Stomach (tissue), 9 donors: ENCODE data around the gene GNG7. TPM values are rescaled to one million over a fixed set of nuclear protein-coding genes. Genes with fewer than 3 reads are reported as not detected.

Experiments
- DNase-seq, 2 donors: peaks; one replicate each; pipeline versions ENCODE4 v3.0.0 to v3.0.0-alpha.2; 2013 to 2019
- H3K27ac ChIP-seq, 5 donors: fragments of 200-600 bp in 4 of 5; sonication (generic) in 4 of 5; one replicate each; pipeline ENCODE4 v1.5.1; 2013 to 2019; ENCODE audit warnings: mild to moderate bottlenecking in 1 of 5, moderate library complexity in 1 of 5
- H3K27me3 ChIP-seq, 3 donors: fragments of 200-600 bp; sonication (generic); one replicate each; pipeline ENCODE4 v1.5.1; 2017 to 2019; ENCODE audit warnings: mixed run types in 1 of 3
- H3K36me3 ChIP-seq, 4 donors: fragments of 200-600 bp; sonication (generic); 1 replicate in 3 of 4; 2 replicates in 1 of 4; pipeline ENCODE4 v1.5.1; 2016 to 2019
- H3K4me1 ChIP-seq, 4 donors: fragments of 200-600 bp; sonication (generic); one replicate each; pipeline ENCODE4 v1.5.1; 2016 to 2019
- H3K4me3 ChIP-seq, 4 donors: fragments of 200-600 bp; sonication (generic) in 3 of 4; one replicate each; pipeline ENCODE4 v1.5.1; 2016 to 2019; ENCODE audit warnings: mild to moderate bottlenecking in 1 of 4
- H3K9me3 ChIP-seq, 4 donors: fragments of 200-600 bp; sonication (generic); one replicate each; pipeline ENCODE4 v1.5.1; 2016 to 2019
- CTCF ChIP-seq, 7 experiments: fragments of 450-650 bp in 4 of 7; fragments of 200-600 bp in 3 of 7; sonication (generic) in 3 of 7; IDR thresholded peaks; one replicate each; pipeline ENCODE4 v1.5.1; 2016 to 2019; ENCODE audit warnings: antibody characterized with exemption in 7 of 7, control low read depth in 2 of 7, mild to moderate bottlenecking in 1 of 7
- EP300 ChIP-seq: sonication (generic); formaldehyde crosslinking; IDR thresholded peaks from one replicate; pipeline ENCODE4 v1.6.1; 2017; ENCODE audit warnings: antibody characterized with exemption
- POLR2A ChIP-seq, 4 donors: fragments of 450-650 bp; IDR thresholded peaks; one replicate each; pipeline ENCODE4 v1.6.1; 2016; ENCODE audit warnings: antibody characterized with exemption in 4 of 4, control low read depth in 2 of 4, mild to moderate bottlenecking in 1 of 4, moderate library complexity in 1 of 4
- POLR2AphosphoS5 ChIP-seq, 3 donors: sonication (generic); formaldehyde crosslinking; IDR thresholded peaks; one replicate each; pipeline ENCODE4 v1.6.1; 2016; ENCODE audit warnings: antibody characterized with exemption in 3 of 3
- WGBS, 5 donors: extraction: QIAGEN DNeasy Blood & Tissue Kit in 3 of 5; methylation state at CpG; one replicate each; pipeline versions ENCODE4 v1.1.5 to v1.1.7; 2013 to 2018; 5-methylcytosine and 5-hydroxymethylcytosine counted together
- intact Hi-C: fragments of 100-400 bp; cut with DNase I; formaldehyde crosslinking; loops from one replicate; pipeline ENCODE4 v1.15.1; 2023; ENCODE audit warnings: low total_unique reads
- polyA plus RNA-seq, 3 donors: library from polyadenylated mRNA; stranded (reverse); fragments of 200-250 nt; gene quantifications; one replicate each; pipeline ENCODE4 v1.2.3, GENCODE V29; 2013
- total RNA-seq, 5 donors: library from RNA; depleted of rRNA; stranded (reverse); fragments of >200 nt; gene quantifications; one replicate each; pipeline versions ENCODE4 v1.1.0 to v1.2.3, GENCODE V29; 2014 to 2016
- donor health status: healthy with polysubstance abuse.
- donor health status: Bipolar disorder and iron deficiency.
- donor health status: healthy.

Gene GNG7
- total and polyA plus RNA-seq, 8 donors: 0.58 to 15.1 (median 4.3) TPM

GRCh38 chr19:2701361-2702169 lies 929 bp downstream of the GNG7 start:
- no peaks in the 10 kb centered on the region for H3K27me3 ChIP-seq
- WGBS, 5 donors: 6 to 8% (median 7%) methylated on average over 9 of the region's 9 CpGs
- no peak for TF ChIP-seq CTCF (IDR thresholded peaks at IDR 0.05)
- no peak for TF ChIP-seq POLR2AphosphoS5 (IDR thresholded peaks at IDR 0.05)
- no peak for TF ChIP-seq POLR2A (IDR thresholded peaks at IDR 0.05)
- TF ChIP-seq EP300: no peak
- H3K27ac ChIP-seq: peak overlapping the region in 3 of 5 donors; percentile 64 to 79 (median 76)
- peak overlapping the region; percentile 58 to 83 (median 74) for H3K4me3 ChIP-seq
- no peaks in the 10 kb centered on the region for H3K9me3 ChIP-seq
- intact Hi-C loops: no loop called here
- H3K36me3 ChIP-seq: no peaks in the 10 kb centered on the region
- no peak for DNase-seq
- H3K4me1 ChIP-seq: peaks cover 10 to 28% (median 23%) of the 10 kb centered on the region in 4 donors

- TF ChIP-seq POLR2AphosphoS5 (IDR thresholded peaks at IDR 0.05): no peak
- TF ChIP-seq POLR2A (IDR thresholded peaks at IDR 0.05): no peak
- no peak for TF ChIP-seq CTCF (IDR thresholded peaks at IDR 0.05)
- TF ChIP-seq EP300: no peak
- no peaks in the 10 kb centered on the region for H3K9me3 ChIP-seq
- peak overlapping the region in 2 of 5 donors; percentile 26 to 79 for H3K27ac ChIP-seq
- no peak for DNase-seq
- no peaks in the 10 kb centered on the region for H3K27me3 ChIP-seq
- H3K36me3 ChIP-seq: no peaks in the 10 kb centered on the region
- peaks cover 10 to 28% (median 23%) of the 10 kb centered on the region in 4 donors for H3K4me1 ChIP-seq
- H3K4me3 ChIP-seq: peak overlapping the region in 1 of 4 donors; percentile 13
- 34 to 49% (median 41%) methylated on average over 26 of the region's 26 CpGs for WGBS, 5 donors
- intact Hi-C loops: no loop called here
Observed at GRCh38 chr19:2700660-2701360, 1.7 kb downstream of the GNG7 start.

- WGBS, 5 donors: 84 to 87% (median 85%) methylated on average over 15 of the region's 15 CpGs
- Histone ChIP-seq H3K27me3 (no peaks in the 10 kb centered on the region), H3K4me1 (peaks cover 10 to 37% (median 27%) of the 10 kb centered on the region in 4 donors), H3K36me3 (no peaks in the 10 kb centered on the region), H3K4me3 (no peak overlapping the region), H3K27ac (no peak overlapping the region), H3K9me3 (no peaks in the 10 kb centered on the region)
- no peak for TF ChIP-seq POLR2A (IDR thresholded peaks at IDR 0.05)
- no peak for TF ChIP-seq EP300
- TF ChIP-seq CTCF (IDR thresholded peaks at IDR 0.05): no peak
- no peak for TF ChIP-seq POLR2AphosphoS5 (IDR thresholded peaks at IDR 0.05)
- intact Hi-C loops: no loop called here
- DNase-seq: no peak
Observed at GRCh38 chr19:2699413-2700140, 2.9 kb downstream of the GNG7 start.

- H3K4me1 ChIP-seq: peaks cover 0 to 11% (median 3%) of the 10 kb centered on the region in 4 donors
- DNase-seq: no peak
- no peaks in the 10 kb centered on the region for H3K27me3 ChIP-seq
- intact Hi-C loops: no loop called here
- no peak overlapping the region for H3K27ac ChIP-seq
- 68 to 90% (median 82%) methylated on average over 5 of the region's 5 CpGs for WGBS, 5 donors
- no peaks in the 10 kb centered on the region for H3K9me3 ChIP-seq
- no peak overlapping the region for H3K4me3 ChIP-seq
- no peaks in the 10 kb centered on the region for H3K36me3 ChIP-seq
- TF ChIP-seq POLR2AphosphoS5 (IDR thresholded peaks at IDR 0.05) (no peak), EP300 (no peak), POLR2A (IDR thresholded peaks at IDR 0.05) (no peak), CTCF (IDR thresholded peaks at IDR 0.05) (no peak)
Observed at GRCh38 chr19:2694196-2694595, 8.3 kb downstream of the GNG7 start.
